KOPT-K1 (cell line): ENCODE measurements around the gene MBNL1.

Experiments
- H3K27ac ChIP-seq: fragments of 200-600 bp; sonication (generic); 2 replicates; pipeline ENCODE4 v1.5.1; 2016; ENCODE audit warnings: antibody characterized with exemption, mild to moderate bottlenecking, low read depth, low read length; ENCODE audit not compliant: poor library complexity, severe bottlenecking
- H3K36me3 ChIP-seq: fragments of 200-600 bp; sonication (generic); 2 replicates; pipeline ENCODE4 v1.5.1; 2017; ENCODE audit warnings: antibody characterized with exemption, mild to moderate bottlenecking, low read length, moderate library complexity; ENCODE audit not compliant: insufficient read depth
- H3K9me3 ChIP-seq: fragments of 200-600 bp; sonication (generic); 2 replicates; pipeline ENCODE4 v1.5.1; 2017; ENCODE audit warnings: antibody characterized with exemption, low read length, mild to moderate bottlenecking; ENCODE audit not compliant: insufficient read depth, poor library complexity, severe bottlenecking

Gene MBNL1

GRCh38 chr3:152346740-152347139, 78.0 kb downstream of the MBNL1 start:
- Histone ChIP-seq H3K27ac (no peak overlapping the region), H3K36me3 (peaks cover 95% of the 10 kb centered on the region), H3K9me3 (no peaks in the 10 kb centered on the region)

- no peak overlapping the region for H3K27ac ChIP-seq
- peaks cover 95% of the 10 kb centered on the region for H3K36me3 ChIP-seq
- H3K9me3 ChIP-seq: no peaks in the 10 kb centered on the region
These were observed 79.9 kb downstream of the MBNL1 start for GRCh38 chr3:152348436-152349177.

- no peaks in the 10 kb centered on the region for H3K9me3 ChIP-seq
- no peak overlapping the region for H3K27ac ChIP-seq
- H3K36me3 ChIP-seq: peaks cover 96% of the 10 kb centered on the region
These were observed 80.7 kb downstream of the MBNL1 start for GRCh38 chr3:152349392-152349791.

GRCh38 chr3:152350139-152350538, 81.4 kb downstream of the MBNL1 start:
- H3K36me3 ChIP-seq: peaks cover 96% of the 10 kb centered on the region
- H3K27ac ChIP-seq: no peak overlapping the region
- H3K9me3 ChIP-seq: no peaks in the 10 kb centered on the region

- Histone ChIP-seq H3K27ac (no peak overlapping the region), H3K36me3 (peaks cover 95% of the 10 kb centered on the region)
These were observed 82.0 kb downstream of the MBNL1 start for GRCh38 chr3:152350776-152351175.

DNA sequence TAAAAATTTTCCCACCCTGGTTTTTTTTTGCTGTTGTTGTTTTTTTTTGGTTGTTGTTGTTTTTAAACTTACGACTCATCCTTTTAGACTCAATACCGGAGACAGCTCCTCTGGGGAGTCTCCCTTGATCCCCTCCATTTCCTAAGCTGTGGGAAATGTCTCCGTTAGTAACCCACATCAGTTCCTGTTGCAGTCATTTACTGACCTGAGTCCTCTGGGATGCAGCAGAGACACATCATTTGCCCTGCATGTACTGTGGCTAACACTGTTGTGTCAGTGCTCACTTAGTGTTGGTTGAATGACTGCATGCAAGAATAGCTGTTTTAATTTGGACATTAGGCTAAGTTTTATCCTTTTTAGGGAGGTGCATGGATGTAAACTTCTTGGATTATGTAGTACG, 83.8 kb downstream of the MBNL1 start:
- H3K27ac ChIP-seq: no peak overlapping the region
- H3K9me3 ChIP-seq: no peaks in the 10 kb centered on the region
- H3K36me3 ChIP-seq: peaks cover 99% of the 10 kb centered on the region

More at GRCh38 chr3:152350776-152351175, 82.0 kb downstream of the MBNL1 start:
- no peaks in the 10 kb centered on the region for H3K9me3 ChIP-seq

DNA sequence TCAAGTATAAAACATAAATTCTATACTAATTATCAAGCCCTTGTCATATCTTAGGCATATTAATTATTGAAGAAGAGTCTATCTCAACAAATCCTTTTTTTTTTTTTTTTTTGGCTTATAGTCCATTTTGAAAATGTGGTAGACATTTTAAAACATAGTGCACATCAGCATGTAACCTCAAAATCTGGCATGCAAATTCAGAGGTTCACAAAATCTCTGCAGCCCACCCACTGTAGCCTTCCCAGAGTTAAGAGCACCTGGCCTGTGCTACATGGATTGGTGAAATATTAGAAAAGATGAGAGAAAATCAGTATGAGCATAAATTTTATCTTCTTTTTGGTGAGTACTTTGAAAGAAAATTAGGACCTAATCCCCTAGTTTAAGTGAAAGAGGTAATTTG, 84.8 kb downstream of the MBNL1 start:
- H3K27ac ChIP-seq: no peak overlapping the region

GRCh38 chr3:152355744-152356665, 87.3 kb downstream of the MBNL1 start:
- peaks cover 92% of the 10 kb centered on the region for H3K36me3 ChIP-seq
- no peak overlapping the region for H3K27ac ChIP-seq
- H3K9me3 ChIP-seq: no peaks in the 10 kb centered on the region

More for the DNA sequence above, 84.8 kb downstream of the MBNL1 start:
- H3K9me3 ChIP-seq: no peaks in the 10 kb centered on the region
- peaks cover 99% of the 10 kb centered on the region for H3K36me3 ChIP-seq

DNA sequence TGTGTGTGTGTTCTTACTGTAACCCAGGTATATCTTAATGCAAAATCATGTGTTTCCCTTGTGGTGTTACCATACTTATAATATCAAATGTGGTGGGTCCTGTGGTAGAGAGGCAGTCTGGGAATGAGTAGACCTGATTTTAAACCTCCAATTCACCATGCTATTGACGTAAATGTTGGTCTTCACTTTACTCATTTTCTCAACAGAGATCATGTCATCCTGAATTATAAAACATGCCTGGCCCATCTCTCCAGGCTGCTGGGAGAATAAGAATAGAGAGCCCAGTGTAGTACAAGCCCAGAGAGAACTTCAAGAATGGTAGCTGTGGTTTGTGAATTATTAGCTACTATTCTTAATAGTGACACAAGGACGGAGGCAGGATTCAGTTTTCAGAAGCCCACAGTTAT, 88.1 kb downstream of the MBNL1 start:
- peaks cover 92% of the 10 kb centered on the region for H3K36me3 ChIP-seq

DNA sequence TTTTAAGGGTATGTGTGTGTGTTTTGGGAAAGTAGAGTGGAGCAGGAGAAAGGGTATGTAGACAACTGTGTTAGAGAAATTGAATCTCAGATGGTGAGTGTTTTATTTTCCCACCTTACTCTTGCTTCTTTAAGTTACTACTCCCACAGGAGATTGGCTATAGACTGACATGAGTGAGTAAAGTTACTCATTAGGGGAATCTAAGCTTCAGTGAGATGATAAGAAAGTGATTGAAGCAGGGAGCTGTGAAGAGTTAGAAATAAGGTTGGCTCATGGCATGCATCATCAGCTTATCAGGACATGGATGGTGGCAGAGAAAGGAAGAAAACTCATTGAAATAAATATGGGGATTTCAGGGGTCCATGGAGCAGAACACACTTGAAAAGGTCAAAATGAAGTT, 88.9 kb downstream of the MBNL1 start:
- H3K36me3 ChIP-seq: peaks cover 92% of the 10 kb centered on the region
- no peaks in the 10 kb centered on the region for H3K9me3 ChIP-seq
- H3K27ac ChIP-seq: no peak overlapping the region

More for the DNA sequence above, 88.1 kb downstream of the MBNL1 start:
- Histone ChIP-seq H3K9me3 (no peaks in the 10 kb centered on the region), H3K27ac (no peak overlapping the region)

DNA sequence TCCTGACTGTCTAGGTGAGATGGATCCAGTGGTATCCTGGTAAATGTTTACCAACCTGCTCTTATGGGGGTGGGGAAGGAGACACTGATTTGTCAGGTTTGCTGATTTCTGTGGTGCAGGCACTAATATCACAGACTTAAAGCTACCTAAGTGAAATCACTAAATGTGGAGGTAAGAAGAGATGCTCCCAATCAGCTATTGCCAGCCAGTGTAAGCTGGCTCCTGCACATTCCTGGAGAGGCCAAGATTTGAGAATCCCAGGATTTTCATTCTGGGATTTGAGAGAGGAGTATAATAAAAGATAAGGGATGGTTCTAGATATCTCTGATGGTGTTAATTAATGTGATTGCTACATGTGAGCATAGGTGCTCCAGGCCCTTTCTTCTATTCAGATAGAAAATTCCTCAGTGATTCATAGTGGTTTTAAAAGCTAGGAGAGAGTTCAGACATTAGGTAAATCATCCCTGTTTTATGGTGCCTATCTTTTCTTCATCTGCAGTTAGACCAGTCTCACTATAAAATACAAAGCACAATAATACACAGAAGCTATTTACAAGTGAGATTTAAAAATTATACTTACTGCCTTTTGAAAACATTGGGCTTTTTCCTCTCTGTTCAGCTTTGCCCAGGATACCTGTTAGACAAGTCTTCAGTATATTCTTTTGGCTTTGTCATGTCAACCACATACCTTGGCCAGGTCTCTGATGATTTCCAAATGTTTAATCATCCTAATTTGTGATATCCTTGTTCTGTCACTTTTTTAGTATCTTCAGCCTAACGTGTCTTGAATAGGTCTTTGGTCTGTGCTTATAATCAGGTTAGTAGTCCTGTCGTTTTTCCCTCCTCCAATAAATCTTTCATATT, 90.9 kb downstream of the MBNL1 start:
- peaks cover 88% of the 10 kb centered on the region for H3K36me3 ChIP-seq
- peaks cover under 1% of the 10 kb centered on the region for H3K9me3 ChIP-seq
- H3K27ac ChIP-seq: no peak overlapping the region

DNA sequence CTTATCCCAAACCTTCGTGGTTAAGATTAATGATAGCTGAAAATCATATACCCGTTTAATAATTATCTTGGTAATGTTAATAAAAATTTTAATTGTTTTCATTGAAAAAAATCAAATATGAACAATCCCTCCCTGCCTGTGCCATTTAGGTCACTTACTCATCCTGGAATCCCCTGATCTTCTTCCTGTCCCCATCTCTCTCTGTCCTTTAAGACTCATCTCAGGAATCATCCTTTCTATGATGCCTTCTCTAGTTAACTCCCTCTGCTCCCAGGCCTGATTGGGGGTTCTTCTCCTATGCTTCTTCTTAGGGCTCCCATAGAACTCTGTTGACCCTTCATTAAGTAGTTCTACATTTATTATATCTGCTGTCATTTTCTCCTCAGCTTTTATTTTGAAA, 91.6 kb downstream of the MBNL1 start:
- no peak overlapping the region for H3K27ac ChIP-seq
- H3K36me3 ChIP-seq: peaks cover 88% of the 10 kb centered on the region
- peaks cover 7% of the 10 kb centered on the region for H3K9me3 ChIP-seq

DNA sequence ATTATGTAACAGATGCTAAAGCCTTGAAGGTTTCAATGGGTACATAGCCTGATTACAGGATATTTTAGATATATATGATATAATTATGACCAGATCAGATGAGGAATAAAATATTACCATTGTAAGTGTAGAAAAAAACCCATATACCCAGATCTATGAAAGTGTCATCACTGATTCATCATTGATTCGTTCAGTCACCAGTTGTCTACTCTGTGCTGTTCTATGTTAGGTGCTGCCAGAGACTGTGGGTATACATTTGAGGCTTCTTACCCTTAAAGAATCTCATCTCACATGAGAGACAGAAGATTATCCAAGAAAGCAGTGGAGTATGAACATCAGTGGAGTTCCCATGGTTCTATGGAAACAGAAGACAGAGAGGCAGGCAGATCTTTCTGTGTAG, 92.2 kb downstream of the MBNL1 start:
- Histone ChIP-seq H3K36me3 (peaks cover 89% of the 10 kb centered on the region), H3K9me3 (peaks cover 13% of the 10 kb centered on the region), H3K27ac (no peak overlapping the region)

GRCh38 chr3:152362086-152362485, 93.4 kb downstream of the MBNL1 start:
- Histone ChIP-seq H3K9me3 (peaks cover 24% of the 10 kb centered on the region), H3K27ac (no peak overlapping the region), H3K36me3 (peaks cover 89% of the 10 kb centered on the region)

DNA sequence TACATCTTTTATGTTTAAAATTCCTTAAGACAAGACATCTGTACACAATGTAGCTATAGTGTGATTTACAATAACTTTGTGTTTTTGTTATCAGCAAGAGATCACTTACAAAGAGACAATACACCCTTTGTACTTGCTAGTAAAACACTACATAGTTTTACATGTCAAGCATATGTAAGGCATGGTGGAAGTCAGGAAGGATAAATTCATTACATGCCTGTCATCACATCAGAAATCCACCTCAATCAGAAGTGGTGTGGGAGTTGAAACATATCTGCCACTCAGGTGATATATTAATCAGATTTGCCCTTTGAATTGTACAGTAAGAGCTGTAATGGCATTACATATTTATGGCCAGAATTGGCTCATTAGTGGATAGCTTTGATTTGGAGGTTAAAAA, 95.5 kb downstream of the MBNL1 start:
- Histone ChIP-seq H3K36me3 (peaks cover 82% of the 10 kb centered on the region), H3K27ac (no peak overlapping the region), H3K9me3 (peaks cover 30% of the 10 kb centered on the region)
